ENCODE results near the gene ALKAL2.

The ALKAL2 gene

GRCh38 chr2:289362-290089, 1.6 kb upstream of the ALKAL2 start:
- DNase-seq = no peak

GRCh38 chr2:288758-289361, 969 bp upstream of the ALKAL2 start:
- no peak for DNase-seq

DNA sequence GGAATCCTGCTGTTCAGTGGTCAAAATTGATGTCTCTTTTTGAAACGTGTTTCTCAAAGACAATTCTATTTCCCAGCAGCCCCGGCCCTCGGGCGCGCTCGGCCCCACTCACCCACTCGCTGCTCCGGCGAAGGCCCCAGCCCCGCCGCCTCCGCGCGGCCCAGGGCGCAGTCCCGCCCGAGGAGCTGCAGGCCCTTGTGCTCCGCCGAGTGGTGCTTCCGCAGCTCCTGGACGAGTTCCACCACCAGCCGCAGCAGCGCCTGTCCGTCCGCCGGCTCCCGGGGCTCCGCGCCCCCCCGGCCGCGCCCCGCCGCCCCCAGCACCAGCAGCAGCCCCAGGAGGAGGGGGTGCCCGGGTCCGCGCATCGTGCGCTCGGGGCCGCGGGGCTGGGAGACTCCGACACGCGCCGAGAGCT, 413 bp downstream of the ALKAL2 start:
- DNase-seq = no peak

DNA sequence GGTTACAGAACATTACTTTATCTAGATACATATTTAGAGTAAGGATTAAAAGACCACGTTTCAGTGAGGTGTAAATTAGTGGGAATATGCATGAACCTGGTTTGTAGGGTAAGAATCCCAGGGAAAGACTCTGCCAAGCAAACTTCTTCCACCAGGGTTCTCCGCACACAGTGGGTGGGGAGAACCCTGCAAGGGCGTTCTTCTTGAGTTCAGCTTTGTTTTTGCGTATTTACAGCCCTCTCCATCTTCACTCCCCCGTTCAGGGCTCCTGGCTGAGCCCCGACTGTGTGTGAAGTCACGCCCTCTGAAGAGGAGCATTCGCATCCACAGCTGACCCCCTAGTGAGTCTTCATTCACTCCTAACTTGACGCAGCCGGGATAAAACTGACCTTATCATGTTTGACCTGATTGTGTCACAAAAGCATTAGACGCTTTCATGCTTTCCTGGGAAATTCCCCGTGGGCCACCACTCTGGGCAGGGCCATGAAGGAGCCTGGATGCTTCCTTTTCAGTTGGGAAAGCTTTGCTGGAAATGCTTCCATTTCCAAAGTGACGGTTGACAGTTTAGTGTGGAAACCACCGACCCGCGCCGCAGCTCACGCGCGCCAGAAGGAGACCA, 1.0 kb downstream of the ALKAL2 start:
- no peak for DNase-seq

GRCh38 chr2:286035-286434, 1.9 kb downstream of the ALKAL2 start:
- DNase-seq = no peak

DNA sequence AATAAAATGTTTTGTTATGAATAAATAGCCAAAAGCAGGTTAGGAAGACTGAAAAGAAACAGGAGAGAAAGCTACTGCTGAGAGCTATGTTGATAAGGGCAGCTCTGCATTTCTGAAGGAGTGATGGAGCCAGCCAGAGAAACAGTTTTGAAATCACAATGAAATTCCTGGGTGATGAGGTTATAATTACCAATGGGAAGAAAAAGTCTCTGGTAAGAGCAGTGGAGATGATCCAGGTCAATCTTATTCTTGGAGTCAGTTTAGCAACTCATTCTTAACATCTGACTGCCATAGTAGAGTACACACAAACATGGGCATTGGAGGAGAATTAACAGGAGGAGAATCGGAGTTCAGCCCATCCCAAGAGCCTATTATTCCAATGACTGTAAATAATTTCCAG, 2.4 kb downstream of the ALKAL2 start:
- DNase-seq = no peak

DNA sequence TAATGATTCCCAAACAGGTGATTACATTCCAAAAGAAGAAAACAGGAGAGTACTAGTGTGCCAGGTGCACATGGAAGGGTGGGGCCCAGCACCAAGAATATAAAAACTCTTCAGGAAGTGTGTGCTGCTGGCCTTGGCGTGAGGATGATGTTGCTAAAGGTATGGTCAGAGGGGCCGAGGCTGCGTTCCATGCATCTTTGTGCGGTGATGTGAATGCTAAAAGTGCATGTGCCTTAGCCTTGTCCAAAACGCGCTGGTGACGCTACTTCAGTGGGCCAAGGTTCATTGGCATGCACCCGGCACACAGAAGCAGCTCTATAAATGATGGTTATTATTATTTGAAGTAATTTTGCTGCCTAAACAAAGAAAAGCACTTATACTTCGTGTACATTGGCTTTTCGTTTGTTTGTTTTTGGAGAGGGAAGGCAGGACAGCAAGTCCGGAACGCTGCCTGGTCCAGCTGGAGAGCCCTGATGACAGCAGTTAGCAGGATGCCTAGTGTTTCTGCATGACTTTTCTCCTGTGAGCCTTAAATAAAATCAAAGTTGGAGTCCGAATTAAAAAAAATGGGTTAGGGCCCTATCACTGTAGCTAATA, 2.9 kb downstream of the ALKAL2 start:
- DNase-seq = no peak

GRCh38 chr2:283996-284794, 3.7 kb downstream of the ALKAL2 start:
- no peak for DNase-seq

DNA sequence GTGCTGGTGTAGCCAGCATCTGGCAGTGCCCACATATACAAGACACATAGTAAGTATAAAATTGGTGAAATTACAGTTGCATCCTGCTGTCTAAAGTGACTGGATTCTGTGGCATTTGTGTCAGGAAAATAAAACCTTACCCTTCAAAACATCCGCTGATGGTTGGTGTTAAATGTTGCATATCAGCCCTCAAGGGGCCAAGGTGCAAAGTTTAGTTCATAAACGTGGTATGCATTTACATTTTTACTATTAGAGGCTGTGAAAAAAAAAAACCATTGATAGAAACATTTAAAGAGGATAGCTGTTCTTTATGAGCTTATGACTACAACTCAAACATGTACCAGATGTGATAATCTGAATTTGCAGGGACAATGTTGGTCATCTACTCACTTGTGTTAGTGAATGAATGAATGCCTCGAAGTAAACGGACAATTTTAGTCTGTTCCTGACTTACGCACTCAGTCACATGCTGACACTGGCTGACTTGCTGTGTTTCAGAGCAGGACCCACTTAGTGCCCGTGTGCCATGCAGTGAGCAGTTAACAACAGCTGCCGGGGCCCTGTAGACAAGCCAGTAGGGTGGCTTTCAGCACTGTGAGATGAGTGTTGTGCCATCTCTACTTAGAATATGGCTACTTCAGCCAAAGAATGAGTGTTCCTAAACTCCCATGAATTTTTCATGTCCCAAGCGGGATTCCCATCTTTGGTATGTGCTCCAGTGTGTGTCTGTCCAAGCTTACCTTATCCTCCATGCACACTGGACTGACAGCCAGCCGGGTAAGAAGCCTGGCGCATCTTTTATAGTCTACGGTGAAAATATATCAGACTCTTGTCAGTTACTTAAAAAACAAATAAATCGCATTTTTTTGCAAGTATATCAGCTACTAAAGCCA, 5.3 kb downstream of the ALKAL2 start:
- DNase-seq = no peak

GRCh38 chr2:281381-281780, 6.5 kb downstream of the ALKAL2 start:
- no peak for DNase-seq

DNA sequence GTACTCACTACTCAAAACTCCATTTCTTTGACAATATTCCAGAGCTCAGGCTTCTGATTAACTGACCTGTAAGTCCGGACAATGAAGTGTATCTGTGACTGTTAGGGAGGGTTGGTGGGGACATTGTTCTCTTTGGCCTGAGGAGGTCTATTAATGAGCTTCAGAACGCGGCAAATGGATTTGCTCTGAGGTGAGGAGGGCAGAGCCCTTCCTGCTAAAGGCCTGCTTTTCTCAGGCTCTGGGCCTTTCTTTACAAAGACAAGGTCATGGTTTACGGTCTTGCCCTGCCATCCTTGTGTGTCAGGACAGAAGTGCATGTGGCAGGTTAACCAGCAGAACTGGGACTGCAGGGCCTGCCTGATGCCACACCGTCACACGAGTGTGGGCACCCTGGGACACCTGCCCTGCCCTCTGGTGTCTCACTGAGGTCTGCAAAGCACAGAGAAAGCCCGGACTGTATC, 7.2 kb downstream of the ALKAL2 start:
- no peak for DNase-seq

DNA sequence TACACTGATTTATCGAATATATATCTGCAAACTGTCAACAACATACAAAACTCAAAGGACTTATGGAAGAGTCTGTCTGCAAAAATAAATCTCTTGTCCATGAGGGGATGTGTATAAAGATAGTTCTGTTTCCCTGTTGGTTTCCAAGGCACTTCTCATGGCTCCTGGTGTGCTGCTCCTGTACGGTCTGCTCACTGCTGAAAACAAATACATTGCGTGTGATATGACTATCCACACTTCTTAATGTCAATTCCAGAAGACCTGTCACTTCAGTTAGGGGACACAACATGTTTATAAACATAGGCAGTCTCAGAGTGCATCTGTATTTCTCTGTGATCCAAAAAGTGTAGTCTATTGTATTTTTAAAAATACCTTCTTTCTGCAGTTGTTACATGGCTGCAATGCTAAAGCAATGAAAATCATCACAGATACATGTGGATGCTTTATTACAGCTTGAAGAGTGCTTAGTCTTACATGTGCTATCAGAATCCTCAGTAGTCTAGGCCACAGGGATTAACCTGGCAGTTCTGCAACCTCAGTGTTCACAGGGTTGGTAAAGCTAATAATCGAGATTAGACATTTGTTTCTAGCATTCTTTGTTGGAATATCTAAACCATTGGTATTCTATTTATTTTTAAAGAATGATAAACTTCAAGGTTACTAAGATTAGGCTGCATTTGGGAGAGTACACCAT, 7.8 kb downstream of the ALKAL2 start:
- DNase-seq = no peak

- no peak for DNase-seq
Measured at GRCh38 chr2:279366-279765, 8.5 kb downstream of the ALKAL2 start.

GRCh38 chr2:278927-279320, 9.0 kb downstream of the ALKAL2 start:
- no peak for DNase-seq

- DNase-seq = no peak
Measured at GRCh38 chr2:278312-278926, 9.5 kb downstream of the ALKAL2 start.

DNA sequence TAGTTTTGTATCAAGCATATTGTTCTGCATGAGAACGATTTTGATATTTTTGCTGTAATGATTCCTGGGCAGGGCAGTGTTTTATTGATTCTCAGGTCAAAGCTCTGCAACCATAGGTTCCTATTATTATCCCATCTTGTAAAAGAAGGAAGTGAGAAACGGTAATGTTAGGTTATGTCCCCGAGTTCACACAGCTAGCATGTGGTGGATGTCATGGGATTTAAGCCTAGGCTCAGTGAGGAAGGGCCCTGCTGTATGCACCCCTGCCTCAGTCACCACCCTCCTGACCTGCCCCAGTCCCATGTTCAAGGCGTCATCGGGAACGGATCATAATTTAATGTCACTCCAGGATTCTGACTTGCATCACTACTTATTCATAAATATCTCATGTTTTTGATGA, 12.4 kb downstream of the ALKAL2 start:
- no peak for DNase-seq

GRCh38 chr2:274503-274902, 13.4 kb downstream of the ALKAL2 start:
- DNase-seq = no peak

DNA sequence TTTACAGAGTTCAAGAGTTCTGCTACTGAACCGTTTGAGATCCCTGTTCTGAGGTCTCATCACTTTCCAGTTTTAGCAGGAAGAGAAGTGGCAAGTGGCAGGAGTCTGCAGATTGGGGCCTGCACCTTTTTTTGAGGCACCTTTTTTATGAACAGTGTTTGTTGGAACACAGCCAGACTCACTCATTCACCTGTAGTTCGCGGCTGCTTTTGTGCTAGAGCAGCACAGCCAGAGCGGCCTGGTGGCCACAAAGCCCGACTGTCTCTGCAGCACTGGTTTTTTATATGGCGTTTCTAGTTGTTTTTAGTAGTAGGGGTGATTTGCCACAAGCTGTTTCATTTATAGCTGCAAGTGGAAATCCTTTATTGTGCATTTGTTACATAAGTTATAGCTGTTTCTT, 14.6 kb downstream of the ALKAL2 start:
- no peak for DNase-seq

DNA sequence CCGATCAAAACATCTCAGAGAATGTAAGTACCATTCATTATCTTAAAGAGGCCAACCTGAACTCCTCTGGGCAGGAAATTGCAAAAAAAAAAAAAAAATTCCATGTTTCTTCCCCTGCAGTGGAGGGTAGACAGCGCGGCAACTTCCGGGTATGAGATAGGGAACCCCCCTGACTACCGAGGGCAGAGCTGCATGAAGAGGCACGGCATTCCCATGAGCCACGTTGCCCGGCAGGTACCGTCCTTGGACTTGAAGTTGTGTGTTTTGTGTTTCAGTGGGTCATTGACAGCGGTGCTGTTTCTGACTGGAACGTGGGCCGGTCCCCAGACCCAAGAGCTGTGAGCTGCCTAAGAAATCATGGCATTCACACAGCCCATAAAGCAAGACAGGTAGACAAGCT, 16.0 kb downstream of the ALKAL2 start:
- DNase-seq = no peak

DNA sequence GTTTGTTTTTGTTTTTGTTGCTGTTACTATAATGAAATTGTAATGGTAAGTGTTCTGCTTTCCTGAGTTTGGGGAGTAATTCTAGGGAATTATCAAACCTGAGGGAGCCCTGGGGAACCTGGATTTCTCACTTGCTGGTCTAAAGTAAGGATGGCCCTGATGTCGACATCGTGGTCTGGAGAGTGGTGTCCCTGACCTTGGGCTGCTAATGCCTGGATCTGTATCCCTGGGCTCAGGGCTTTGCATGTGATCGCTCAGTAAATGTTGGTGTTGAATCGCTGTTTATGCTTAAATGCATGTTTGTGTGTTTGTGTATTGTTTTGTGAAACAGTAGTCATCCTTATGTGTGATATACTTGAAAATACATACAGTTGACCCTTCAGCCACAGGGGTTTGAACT, 17.0 kb downstream of the ALKAL2 start:
- DNase-seq = no peak
